ENCODE results near the gene FAM222A.

FAM222A gene

GRCh38 chr12:109818905-109819500, 105.4 kb downstream of the FAM222A start:
- no peak for TF ChIP-seq YY1 (IDR thresholded peaks at IDR 0.05; ENCODE audit: insufficient read depth, insufficient read length)
- TF ChIP-seq SUZ12 (IDR thresholded peaks at IDR 0.05; ENCODE audit: extremely low read depth, insufficient read depth, insufficient read length): no peak
- TF ChIP-seq ZNF274 (IDR thresholded peaks at IDR 0.05; ENCODE audit: low read depth, low read length): no peak
- H3K4me1 ChIP-seq (ENCODE audit: insufficient read depth, insufficient read length): peaks cover 20% of the 10 kb centered on the region
- H3K27me3 ChIP-seq (ENCODE audit: insufficient read depth, insufficient read length): no peaks in the 10 kb centered on the region
- peaks cover 7% of the 10 kb centered on the region for H3K36me3 ChIP-seq (ENCODE audit: insufficient read depth, insufficient read length, low read length)
- H3K9ac ChIP-seq (ENCODE audit: insufficient read length, low read depth): peak overlapping the region; percentile 42
- no peak for DNase-seq (ENCODE audit: low read depth, low spot score)
- no peak overlapping the region for H3K4me3 ChIP-seq (ENCODE audit: insufficient read length, low read depth)
- H3K9me3 ChIP-seq (ENCODE audit: insufficient read depth, low read length): no peaks in the 10 kb centered on the region

All from NT2/D1 (cell line).